Natural killer cell (primary cell): ENCODE measurements around the gene GPATCH3. TPM values are rescaled to one million over a fixed set of nuclear protein-coding genes. Genes with fewer than 3 reads are reported as not detected.
"Not testable (repeated sequence)": the region's sequence is repeated elsewhere in the genome, so short reads cannot be mapped to it uniquely, and the experiment has no call there.

ENCODE experiments used
- ATAC-seq, 3 donors: fragments of 150-1000 bp in 2 of 3; fragments of 200-7000 bp in 1 of 3; cut with Tn5 transposase; 1 replicate in 1 of 3; 2 replicates in 2 of 3; pipeline ENCODE4 v1.10.0; 2021; ENCODE audit warnings: mild to moderate bottlenecking in 2 of 3, moderate library complexity in 2 of 3
- DNase-seq, 2 donors: peaks; one replicate each; pipeline versions ENCODE4 v3.0.0 to v3.0.0-alpha.2; 2013 to 2021; ENCODE audit warnings: mixed read lengths in 1 of 2
- H3K27ac ChIP-seq: one replicate; pipeline ENCODE4 v1.5.1; 2013; ENCODE audit warnings: mild to moderate bottlenecking, low read length
- H3K27me3 ChIP-seq: one replicate; pipeline ENCODE4 v1.6.1; 2013; ENCODE audit warnings: low read length; ENCODE audit not compliant: control insufficient read depth, insufficient read depth
- H3K36me3 ChIP-seq: one replicate; pipeline ENCODE4 v1.6.1; 2013; ENCODE audit warnings: low read length; ENCODE audit not compliant: control insufficient read depth, insufficient read depth
- H3K4me1 ChIP-seq: one replicate; pipeline ENCODE4 v1.6.1; 2013; ENCODE audit warnings: low read length; ENCODE audit not compliant: control insufficient read depth, insufficient read depth
- H3K4me3 ChIP-seq: one replicate; pipeline ENCODE4 v1.5.1; 2013; ENCODE audit warnings: low read length
- H3K9me3 ChIP-seq: one replicate; pipeline ENCODE4 v1.6.1; 2013; ENCODE audit warnings: low read length; ENCODE audit not compliant: control insufficient read depth, insufficient read depth
- H3K27ac Mint-ChIP-seq, 2 donors: one replicate each; pipeline ENCODE4 v1.8.0; 2022; ENCODE audit warnings: mild to moderate bottlenecking in 2 of 2, mixed read lengths in 2 of 2, moderate library complexity in 1 of 2
- H3K27me3 Mint-ChIP-seq, 2 donors: one replicate each; pipeline ENCODE4 v1.8.0; 2022; ENCODE audit warnings: low read depth in 2 of 2, mixed read lengths in 2 of 2
- H3K36me3 Mint-ChIP-seq: one replicate; pipeline ENCODE4 v1.8.0; 2022; ENCODE audit warnings: mixed read lengths
- H3K4me1 Mint-ChIP-seq, 2 donors: one replicate each; pipeline ENCODE4 v1.8.0; 2022; ENCODE audit warnings: mixed read lengths in 2 of 2
- H3K4me3 Mint-ChIP-seq: one replicate; pipeline ENCODE4 v1.8.0; 2022; ENCODE audit warnings: mild to moderate bottlenecking, moderate library complexity, mixed read lengths
- H3K9me3 Mint-ChIP-seq, 2 donors: one replicate each; pipeline ENCODE4 v1.8.0; 2022; ENCODE audit warnings: mixed read lengths in 2 of 2
- WGBS: methylation state at CpG from one replicate; pipeline ENCODE4 v1.1.7; 2013; ENCODE audit warnings: missing lambda C conversion rate; ENCODE audit not compliant: insufficient coverage; 5-methylcytosine and 5-hydroxymethylcytosine counted together
- intact Hi-C: fragments of 100-400 bp; cut with micrococcal nuclease; formaldehyde crosslinking; loops from one replicate; pipeline ENCODE4 v1.14.2; 2022
- total RNA-seq, 4 donors: library from RNA; stranded (reverse); fragments of 120-200 nt in 1 of 4; gene quantifications; one replicate each; pipeline versions ENCODE4 v1.2.3 to v1.2.4, GENCODE V29; 2013 to 2022
- TF ChIP-seq, protein P1 (sequence below): fragments of 200-600 bp; IDR thresholded peaks from one replicate; pipeline ENCODE4 v1.8.0; 2022; ENCODE audit warnings: antibody characterized with exemption

The GPATCH3 gene, protein sequence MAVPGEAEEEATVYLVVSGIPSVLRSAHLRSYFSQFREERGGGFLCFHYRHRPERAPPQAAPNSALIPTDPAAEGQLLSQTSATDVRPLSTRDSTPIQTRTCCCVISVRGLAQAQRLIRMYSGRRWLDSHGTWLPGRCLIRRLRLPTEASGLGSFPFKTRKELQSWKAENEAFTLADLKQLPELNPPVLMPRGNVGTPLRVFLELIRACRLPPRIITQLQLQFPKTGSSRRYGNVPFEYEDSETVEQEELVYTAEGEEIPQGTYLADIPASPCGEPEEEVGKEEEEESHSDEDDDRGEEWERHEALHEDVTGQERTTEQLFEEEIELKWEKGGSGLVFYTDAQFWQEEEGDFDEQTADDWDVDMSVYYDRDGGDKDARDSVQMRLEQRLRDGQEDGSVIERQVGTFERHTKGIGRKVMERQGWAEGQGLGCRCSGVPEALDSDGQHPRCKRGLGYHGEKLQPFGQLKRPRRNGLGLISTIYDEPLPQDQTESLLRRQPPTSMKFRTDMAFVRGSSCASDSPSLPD
- 10 to 100 TPM; 25.5 to 41.3 (median 34.6) TPM for total RNA-seq
- total RNA-seq (2013): 11.0 TPM

DNA sequence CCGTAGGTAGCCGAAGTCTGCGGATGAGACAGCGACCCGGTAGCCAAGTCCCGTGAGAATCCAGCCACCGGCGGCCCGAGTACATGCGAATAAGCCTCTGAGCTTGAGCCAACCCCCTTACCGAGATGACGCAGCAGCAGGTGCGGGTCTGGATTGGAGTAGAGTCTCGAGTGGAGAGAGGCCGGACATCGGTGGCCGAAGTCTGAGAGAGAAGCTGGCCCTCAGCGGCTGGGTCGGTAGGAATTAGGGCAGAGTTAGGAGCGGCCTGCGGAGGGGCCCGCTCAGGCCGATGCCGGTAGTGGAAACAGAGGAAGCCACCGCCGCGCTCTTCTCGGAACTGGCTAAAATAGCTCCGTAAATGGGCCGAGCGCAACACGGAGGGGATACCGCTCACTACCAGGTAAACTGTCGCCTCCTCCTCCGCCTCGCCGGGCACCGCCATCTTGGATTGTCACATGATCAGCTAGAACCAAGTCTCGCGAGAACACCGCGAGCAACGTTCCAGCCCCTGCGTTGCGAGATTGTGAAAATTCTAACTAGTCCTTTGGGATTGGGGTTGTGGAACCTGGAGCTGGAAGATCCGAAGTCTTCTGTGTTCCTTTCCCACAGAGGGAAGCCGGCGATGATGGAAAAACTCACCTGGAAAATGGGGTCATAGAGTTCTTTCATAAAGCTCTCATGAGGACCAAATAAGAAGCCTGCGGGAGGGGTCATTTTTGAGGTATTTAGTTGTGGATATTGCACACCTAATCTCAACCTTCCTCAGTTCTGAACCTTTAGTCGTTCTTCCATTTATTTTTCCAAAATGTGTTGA, at the start of gene GPATCH3:
GPATCH3 (minus strand) TSS at position 467 of the 814 bp plus-strand sequence; CDS start at position 442, 25 bp downstream.
- ATAC-seq: peak; percentile 91 to 93 (median 92)
- H3K36me3 Mint-ChIP-seq: no peaks in the 10 kb centered on the region

DNA sequence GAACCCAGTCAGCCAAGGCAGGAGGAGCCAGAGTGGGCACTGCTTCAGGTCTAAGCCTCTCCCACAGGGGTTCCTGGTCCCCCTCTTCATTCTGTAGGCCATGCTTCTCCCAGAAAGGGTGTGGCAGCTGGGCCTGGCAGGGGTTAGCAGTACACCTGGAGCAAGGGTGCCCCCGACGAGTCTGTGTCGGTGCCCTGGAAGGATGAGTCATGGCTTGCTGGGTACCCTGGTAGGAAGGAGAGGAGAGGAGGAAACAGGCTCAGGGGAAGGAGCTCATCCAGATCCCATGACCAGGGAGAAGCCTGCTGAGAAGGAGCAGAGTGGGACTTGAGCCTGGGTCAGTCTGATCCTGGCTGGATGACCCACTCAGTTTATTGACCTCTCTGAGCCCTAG, 49.7 kb upstream of the GPATCH3 start:
- H3K4me1 Mint-ChIP-seq: no peaks in the 10 kb centered on the region
- H3K4me1 ChIP-seq: no peaks in the 10 kb centered on the region
- intact Hi-C loops: no loop called here
- H3K9me3 Mint-ChIP-seq: no peaks in the 10 kb centered on the region
- WGBS: 86% methylated on average over 3 of the region's 3 CpGs
- no peak overlapping the region for H3K27ac ChIP-seq
- peaks cover 15% of the 10 kb centered on the region for H3K36me3 ChIP-seq
- peaks cover 0 to 4% of the 10 kb centered on the region in 2 donors for H3K27me3 Mint-ChIP-seq
- TF ChIP-seq, protein P1, sequence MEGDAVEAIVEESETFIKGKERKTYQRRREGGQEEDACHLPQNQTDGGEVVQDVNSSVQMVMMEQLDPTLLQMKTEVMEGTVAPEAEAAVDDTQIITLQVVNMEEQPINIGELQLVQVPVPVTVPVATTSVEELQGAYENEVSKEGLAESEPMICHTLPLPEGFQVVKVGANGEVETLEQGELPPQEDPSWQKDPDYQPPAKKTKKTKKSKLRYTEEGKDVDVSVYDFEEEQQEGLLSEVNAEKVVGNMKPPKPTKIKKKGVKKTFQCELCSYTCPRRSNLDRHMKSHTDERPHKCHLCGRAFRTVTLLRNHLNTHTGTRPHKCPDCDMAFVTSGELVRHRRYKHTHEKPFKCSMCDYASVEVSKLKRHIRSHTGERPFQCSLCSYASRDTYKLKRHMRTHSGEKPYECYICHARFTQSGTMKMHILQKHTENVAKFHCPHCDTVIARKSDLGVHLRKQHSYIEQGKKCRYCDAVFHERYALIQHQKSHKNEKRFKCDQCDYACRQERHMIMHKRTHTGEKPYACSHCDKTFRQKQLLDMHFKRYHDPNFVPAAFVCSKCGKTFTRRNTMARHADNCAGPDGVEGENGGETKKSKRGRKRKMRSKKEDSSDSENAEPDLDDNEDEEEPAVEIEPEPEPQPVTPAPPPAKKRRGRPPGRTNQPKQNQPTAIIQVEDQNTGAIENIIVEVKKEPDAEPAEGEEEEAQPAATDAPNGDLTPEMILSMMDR: no peak
- DNase-seq (no peak), ATAC-seq (no peak)
- H3K36me3 Mint-ChIP-seq: no peaks in the 10 kb centered on the region
- no peaks in the 10 kb centered on the region for H3K9me3 ChIP-seq
- H3K4me3 ChIP-seq: no peak overlapping the region
- peak overlapping the region in 1 of 2 donors; percentile 22 for H3K27ac Mint-ChIP-seq
- no peaks in the 10 kb centered on the region for H3K27me3 ChIP-seq
- H3K4me3 Mint-ChIP-seq: no peak overlapping the region

More for the DNA sequence above, at the start of gene GPATCH3:
- peaks cover 4% of the 10 kb centered on the region for H3K36me3 ChIP-seq
- Mint-ChIP-seq H3K27ac (peak within 1 kb of the TSS; percentile 95 to 96), H3K4me1 (peaks cover 24 to 28% of the 10 kb centered on the region in 2 donors), H3K4me3 (peak within 1 kb of the TSS; percentile 97), H3K9me3 (no peaks in the 10 kb centered on the region), H3K27me3 (no peaks in the 10 kb centered on the region)
- H3K27ac ChIP-seq: peak within 1 kb of the TSS; percentile 87
- H3K27me3 ChIP-seq: no peaks in the 10 kb centered on the region
- intact Hi-C loops: loop anchor here (1.0 kb wide), 2 partner anchors 21 to 35 kb away; partner anchors contain the start of gene NUDC
- DNase-seq: peak; percentile 79 to 96
- TF ChIP-seq, protein P1: no peak
- under 1% methylated on average over 49 of the region's 50 CpGs for WGBS
- no peaks in the 10 kb centered on the region for H3K9me3 ChIP-seq
- H3K4me1 ChIP-seq: peaks cover 14% of the 10 kb centered on the region
- peak within 1 kb of the TSS; percentile 92 for H3K4me3 ChIP-seq

DNA sequence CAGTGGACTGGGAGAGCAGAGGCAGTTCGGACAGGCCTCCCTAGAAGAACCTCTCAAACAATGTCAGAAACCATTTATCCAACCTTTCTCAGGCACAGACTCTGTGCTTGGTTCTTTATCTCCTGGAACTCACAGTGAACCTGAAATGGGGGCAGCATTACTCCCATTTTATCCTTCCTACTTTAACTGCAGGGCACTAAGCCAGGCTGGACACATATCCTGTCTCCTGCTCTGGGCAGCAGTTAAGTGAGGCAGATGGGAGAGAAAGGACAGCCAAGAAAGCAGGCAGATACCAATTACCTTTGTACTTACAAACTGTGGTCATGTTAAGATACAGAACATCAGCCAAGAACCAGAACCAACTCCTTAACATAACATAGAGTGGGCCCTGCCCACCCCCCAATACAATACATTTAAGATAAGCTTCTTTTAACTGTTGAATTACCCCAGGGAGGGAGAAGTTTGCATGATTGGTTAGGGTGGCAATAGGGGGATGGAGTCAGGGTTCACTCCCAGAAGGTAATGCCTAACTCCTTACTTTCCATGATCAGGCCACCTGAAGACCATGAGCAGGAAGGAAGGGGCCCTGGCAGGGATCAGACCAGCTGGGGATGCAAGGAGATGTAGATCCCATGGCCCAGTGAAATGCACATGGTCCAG, 49.1 kb upstream of the GPATCH3 start:
- no peak overlapping the region for H3K27ac ChIP-seq

DNA sequence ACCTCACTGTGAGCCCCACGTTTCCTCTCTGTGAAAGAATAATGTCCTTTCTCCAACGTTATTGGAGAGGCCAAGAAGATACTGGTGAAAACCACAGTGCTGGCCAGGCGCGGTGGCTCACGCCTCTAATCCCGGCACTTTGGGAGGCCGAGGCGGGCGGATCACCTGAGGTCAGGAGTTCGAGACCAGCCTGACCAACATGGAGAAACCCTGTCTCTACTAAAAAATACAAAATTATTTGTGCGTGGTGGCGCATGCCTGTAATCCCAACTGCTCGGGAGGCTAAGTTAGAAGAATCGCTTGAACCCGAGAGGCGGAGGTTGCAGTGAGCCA, 48.4 kb upstream of the GPATCH3 start:
- H3K27me3 Mint-ChIP-seq, DNase-seq, H3K27ac ChIP-seq, H3K9me3 Mint-ChIP-seq, H3K4me3 ChIP-seq, H3K4me1 ChIP-seq, H3K27me3 ChIP-seq, H3K4me3 Mint-ChIP-seq, H3K9me3 ChIP-seq, ATAC-seq, H3K4me1 Mint-ChIP-seq, intact Hi-C loops, H3K27ac Mint-ChIP-seq, H3K36me3 Mint-ChIP-seq: not testable (repeated sequence)
- WGBS: 91% methylated on average over 16 of the region's 16 CpGs
- H3K36me3 ChIP-seq: peaks cover 22% of the 10 kb centered on the region

More for the DNA sequence above, 49.1 kb upstream of the GPATCH3 start:
- Mint-ChIP-seq H3K9me3 (no peaks in the 10 kb centered on the region), H3K27ac (peak overlapping the region in 1 of 2 donors; percentile 22), H3K27me3 (peaks cover 0 to 4% of the 10 kb centered on the region in 2 donors), H3K36me3 (no peaks in the 10 kb centered on the region), H3K4me1 (no peaks in the 10 kb centered on the region), H3K4me3 (no peak overlapping the region)
- Histone ChIP-seq H3K36me3 (peaks cover 18% of the 10 kb centered on the region), H3K4me1 (no peaks in the 10 kb centered on the region), H3K9me3 (no peaks in the 10 kb centered on the region), H3K4me3 (no peak overlapping the region), H3K27me3 (no peaks in the 10 kb centered on the region)
- 100% methylated on average over 1 of the region's 1 CpG for WGBS
- DNase-seq: no peak
- no peak for ATAC-seq
- TF ChIP-seq, protein P1: no peak
- intact Hi-C loops: no loop called here
